GM13977 (cell line): Measurements from ENCODE around the gene SLX4.

ENCODE experiments used
- DNase-seq: peaks from one replicate; pipeline ENCODE4 v3.0.0; 2012; ENCODE audit warnings: low spot score
- CTCF ChIP-seq: IDR thresholded peaks from 2 replicates; pipeline ENCODE4 v1.5.1; 2012; ENCODE audit warnings: mild to moderate bottlenecking, control low read depth; ENCODE audit not compliant: insufficient read depth; ENCODE audit errors: extremely low read depth, missing control alignments
- in situ Hi-C: fragments of 300-500 bp; cut with MboI; formaldehyde crosslinking; loops from one replicate; pipeline ENCODE4 v1.12.0; 2022; ENCODE audit warnings: low sequenced_read_pairs, low pct_unique_long_range_greater_than_20kb, mixed read lengths, inconsistent platforms; ENCODE audit not compliant: unreplicated experiment

Gene SLX4

GRCh38 chr16:3553138-3553923 is 58.1 kb downstream of the SLX4 start:
- no peak for DNase-seq
- TF ChIP-seq CTCF: no peak
- in situ Hi-C loops: no loop called here

- no peak for TF ChIP-seq CTCF
- in situ Hi-C loops: no loop called here
- DNase-seq: no peak
These were observed 60.3 kb downstream of the SLX4 start for GRCh38 chr16:3550851-3551847.

GRCh38 chr16:3549906-3550305 is 61.5 kb downstream of the SLX4 start:
- in situ Hi-C loops: no loop called here
- TF ChIP-seq CTCF: no peak
- no peak for DNase-seq

DNA sequence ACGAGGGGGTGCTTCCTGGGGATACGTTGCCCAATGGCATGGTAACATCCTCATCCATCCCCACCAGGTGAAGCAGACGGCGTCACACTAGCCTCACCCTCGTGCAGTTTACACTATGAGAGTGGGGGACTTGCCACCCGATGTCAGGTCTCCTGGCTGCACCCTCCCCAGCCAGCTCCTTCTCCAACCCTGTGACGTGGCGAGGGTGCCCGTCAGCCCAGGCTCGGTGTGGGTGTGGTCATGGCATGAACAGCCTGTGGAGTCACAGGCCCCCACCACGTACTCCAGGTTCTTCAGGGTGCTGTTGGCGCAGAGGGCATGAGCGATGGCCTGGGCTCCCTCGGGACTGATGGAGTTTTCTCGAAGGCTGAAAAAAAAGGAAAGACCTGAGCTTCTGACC is 62.5 kb downstream of the SLX4 start:
- in situ Hi-C loops: no loop called here
- TF ChIP-seq CTCF: no peak
- DNase-seq: no peak

DNA sequence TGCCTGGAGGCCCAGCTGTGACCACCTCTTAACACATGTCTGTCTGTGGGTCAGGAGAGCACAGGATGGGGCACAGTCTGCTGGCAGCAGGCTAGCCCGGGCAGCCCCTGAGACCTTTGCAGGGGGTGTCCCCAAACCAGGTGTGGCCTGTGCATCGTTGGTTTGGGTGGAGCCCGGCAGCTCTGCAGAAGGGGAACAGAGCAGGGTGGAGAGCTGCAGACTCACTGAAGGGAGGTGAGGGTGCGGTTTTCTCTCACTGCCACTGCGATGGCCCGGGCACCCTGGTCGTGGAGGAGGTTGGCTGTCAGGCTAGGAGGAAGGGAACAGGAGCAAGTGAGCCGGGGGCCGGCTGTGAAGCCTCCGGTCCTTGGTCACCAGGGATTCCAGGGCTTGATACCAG is 63.0 kb downstream of the SLX4 start:
- in situ Hi-C loops: no loop called here
- no peak for DNase-seq

More for the DNA sequence above, 63.0 kb downstream of the SLX4 start:
- TF ChIP-seq CTCF: no peak
